SH-SY5Y (cell line): ENCODE measurements around the gene TMEM30A.

Source experiments
- GATA2 ChIP-seq: IDR thresholded peaks from 2 replicates; pipeline ENCODE4 v1.6.1; 2011; ENCODE audit warnings: mild to moderate bottlenecking, low read depth, low read length
- GATA3 ChIP-seq: IDR thresholded peaks from 2 replicates; pipeline ENCODE4 v1.6.1; 2011; ENCODE audit warnings: low read depth, mild to moderate bottlenecking, low read length, moderate library complexity

DNA sequence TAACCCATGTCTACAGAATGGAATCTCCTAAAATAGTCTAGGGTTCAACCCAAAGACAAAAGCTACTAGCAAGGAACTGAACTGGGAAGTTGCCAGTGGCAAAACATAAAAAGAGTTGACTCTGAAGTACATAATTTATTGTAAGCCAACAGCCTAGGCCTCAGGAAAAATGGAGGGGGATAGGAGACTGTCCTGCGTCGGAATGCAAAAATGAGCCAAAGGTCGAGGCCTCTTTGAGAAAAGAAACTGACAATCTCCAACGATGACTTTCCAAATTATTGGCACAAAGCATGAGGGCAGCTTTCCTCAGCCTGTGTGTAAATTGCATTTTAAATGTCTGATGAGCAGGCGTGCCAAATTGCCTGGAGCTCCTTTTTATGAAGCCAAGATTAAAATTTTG is 80.9 kb downstream of the TMEM30A start:
- TF ChIP-seq GATA3 = no peak
- TF ChIP-seq GATA2 = no peak
